ENCODE results near the gene ZDHHC22. TPM values are rescaled to one million over a fixed set of nuclear protein-coding genes. Genes with fewer than 3 reads are reported as not detected.
"Not testable (repeated sequence)": the region's sequence is repeated elsewhere in the genome, so short reads cannot be mapped to it uniquely, and the experiment has no call there.

Gene ZDHHC22
- total and polyA plus RNA-seq, 2 experiments from 2014 or later = 17.6 to 32.1 TPM

DNA sequence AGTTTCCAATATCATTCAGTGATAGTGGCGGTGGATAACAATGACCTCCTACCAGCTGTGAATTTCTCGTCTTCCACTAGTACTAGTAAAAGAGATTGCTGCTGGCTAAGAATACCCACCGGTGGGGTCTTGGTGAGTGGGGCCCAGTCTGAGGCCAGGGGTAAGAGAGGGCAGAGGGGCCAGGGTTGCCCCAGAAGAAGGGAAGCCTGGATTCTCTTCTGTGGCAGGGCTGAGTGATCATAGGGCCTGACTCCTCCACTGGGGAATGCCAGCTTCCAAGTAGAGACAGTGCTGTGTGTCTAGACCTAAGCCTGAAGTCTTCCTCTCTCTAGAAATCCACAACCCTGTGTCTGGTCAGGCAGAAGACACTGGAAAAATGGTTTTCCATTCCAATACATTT is 34.3 kb upstream of the ZDHHC22 start:
- Mint-ChIP-seq H3K4me3 (no peak overlapping the region), H3K9me3 (peaks cover 4% of the 10 kb centered on the region), H3K36me3 (ENCODE audit: low read depth) (no peaks in the 10 kb centered on the region), H3K27ac (no peak overlapping the region), H3K27me3 (ENCODE audit: insufficient read depth, low read depth, poor library complexity) (peaks cover 6% of the 10 kb centered on the region), H3K4me1 (peaks cover 3% of the 10 kb centered on the region; the same call in 1 of the 3 replicates)
- H4K20me1 ChIP-seq (replicated peaks; ENCODE audit: insufficient read depth) = no peaks in the 10 kb centered on the region
- H3K27me3 ChIP-seq (ENCODE audit: insufficient read depth) = no peaks in the 10 kb centered on the region
- no peaks in the 10 kb centered on the region for H3K79me2 ChIP-seq (replicated peaks; ENCODE audit: insufficient read depth)
- H3K4me3 ChIP-seq = no peak overlapping the region
- DNase-seq (ENCODE audit: low spot score) = no peak
- H3K27ac ChIP-seq (ENCODE audit: low read depth) = no peak overlapping the region
- no peak for ATAC-seq
- no peaks in the 10 kb centered on the region for H3K9me2 ChIP-seq (ENCODE audit: insufficient read depth)
- H3K36me3 ChIP-seq (ENCODE audit: insufficient read depth) = no peaks in the 10 kb centered on the region
- H3K4me2 ChIP-seq = no peak overlapping the region
- TF ChIP-seq, protein P1, sequence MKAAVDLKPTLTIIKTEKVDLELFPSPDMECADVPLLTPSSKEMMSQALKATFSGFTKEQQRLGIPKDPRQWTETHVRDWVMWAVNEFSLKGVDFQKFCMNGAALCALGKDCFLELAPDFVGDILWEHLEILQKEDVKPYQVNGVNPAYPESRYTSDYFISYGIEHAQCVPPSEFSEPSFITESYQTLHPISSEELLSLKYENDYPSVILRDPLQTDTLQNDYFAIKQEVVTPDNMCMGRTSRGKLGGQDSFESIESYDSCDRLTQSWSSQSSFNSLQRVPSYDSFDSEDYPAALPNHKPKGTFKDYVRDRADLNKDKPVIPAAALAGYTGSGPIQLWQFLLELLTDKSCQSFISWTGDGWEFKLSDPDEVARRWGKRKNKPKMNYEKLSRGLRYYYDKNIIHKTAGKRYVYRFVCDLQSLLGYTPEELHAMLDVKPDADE (IDR thresholded peaks at IDR 0.05) = no peak
- no peak for TF ChIP-seq EZH2phosphoT487 (IDR thresholded peaks at IDR 0.05; ENCODE audit: unreplicated experiment)
- no peak for TF ChIP-seq POLR2AphosphoS5 (IDR thresholded peaks at IDR 0.05; ENCODE audit: low read depth)
- TF ChIP-seq STAT1 (IDR thresholded peaks at IDR 0.05; ENCODE audit: unreplicated experiment) = no peak
- no peak for TF ChIP-seq NANOG (IDR thresholded peaks at IDR 0.05; ENCODE audit: borderline replicate concordance)
- TF ChIP-seq, protein P2, sequence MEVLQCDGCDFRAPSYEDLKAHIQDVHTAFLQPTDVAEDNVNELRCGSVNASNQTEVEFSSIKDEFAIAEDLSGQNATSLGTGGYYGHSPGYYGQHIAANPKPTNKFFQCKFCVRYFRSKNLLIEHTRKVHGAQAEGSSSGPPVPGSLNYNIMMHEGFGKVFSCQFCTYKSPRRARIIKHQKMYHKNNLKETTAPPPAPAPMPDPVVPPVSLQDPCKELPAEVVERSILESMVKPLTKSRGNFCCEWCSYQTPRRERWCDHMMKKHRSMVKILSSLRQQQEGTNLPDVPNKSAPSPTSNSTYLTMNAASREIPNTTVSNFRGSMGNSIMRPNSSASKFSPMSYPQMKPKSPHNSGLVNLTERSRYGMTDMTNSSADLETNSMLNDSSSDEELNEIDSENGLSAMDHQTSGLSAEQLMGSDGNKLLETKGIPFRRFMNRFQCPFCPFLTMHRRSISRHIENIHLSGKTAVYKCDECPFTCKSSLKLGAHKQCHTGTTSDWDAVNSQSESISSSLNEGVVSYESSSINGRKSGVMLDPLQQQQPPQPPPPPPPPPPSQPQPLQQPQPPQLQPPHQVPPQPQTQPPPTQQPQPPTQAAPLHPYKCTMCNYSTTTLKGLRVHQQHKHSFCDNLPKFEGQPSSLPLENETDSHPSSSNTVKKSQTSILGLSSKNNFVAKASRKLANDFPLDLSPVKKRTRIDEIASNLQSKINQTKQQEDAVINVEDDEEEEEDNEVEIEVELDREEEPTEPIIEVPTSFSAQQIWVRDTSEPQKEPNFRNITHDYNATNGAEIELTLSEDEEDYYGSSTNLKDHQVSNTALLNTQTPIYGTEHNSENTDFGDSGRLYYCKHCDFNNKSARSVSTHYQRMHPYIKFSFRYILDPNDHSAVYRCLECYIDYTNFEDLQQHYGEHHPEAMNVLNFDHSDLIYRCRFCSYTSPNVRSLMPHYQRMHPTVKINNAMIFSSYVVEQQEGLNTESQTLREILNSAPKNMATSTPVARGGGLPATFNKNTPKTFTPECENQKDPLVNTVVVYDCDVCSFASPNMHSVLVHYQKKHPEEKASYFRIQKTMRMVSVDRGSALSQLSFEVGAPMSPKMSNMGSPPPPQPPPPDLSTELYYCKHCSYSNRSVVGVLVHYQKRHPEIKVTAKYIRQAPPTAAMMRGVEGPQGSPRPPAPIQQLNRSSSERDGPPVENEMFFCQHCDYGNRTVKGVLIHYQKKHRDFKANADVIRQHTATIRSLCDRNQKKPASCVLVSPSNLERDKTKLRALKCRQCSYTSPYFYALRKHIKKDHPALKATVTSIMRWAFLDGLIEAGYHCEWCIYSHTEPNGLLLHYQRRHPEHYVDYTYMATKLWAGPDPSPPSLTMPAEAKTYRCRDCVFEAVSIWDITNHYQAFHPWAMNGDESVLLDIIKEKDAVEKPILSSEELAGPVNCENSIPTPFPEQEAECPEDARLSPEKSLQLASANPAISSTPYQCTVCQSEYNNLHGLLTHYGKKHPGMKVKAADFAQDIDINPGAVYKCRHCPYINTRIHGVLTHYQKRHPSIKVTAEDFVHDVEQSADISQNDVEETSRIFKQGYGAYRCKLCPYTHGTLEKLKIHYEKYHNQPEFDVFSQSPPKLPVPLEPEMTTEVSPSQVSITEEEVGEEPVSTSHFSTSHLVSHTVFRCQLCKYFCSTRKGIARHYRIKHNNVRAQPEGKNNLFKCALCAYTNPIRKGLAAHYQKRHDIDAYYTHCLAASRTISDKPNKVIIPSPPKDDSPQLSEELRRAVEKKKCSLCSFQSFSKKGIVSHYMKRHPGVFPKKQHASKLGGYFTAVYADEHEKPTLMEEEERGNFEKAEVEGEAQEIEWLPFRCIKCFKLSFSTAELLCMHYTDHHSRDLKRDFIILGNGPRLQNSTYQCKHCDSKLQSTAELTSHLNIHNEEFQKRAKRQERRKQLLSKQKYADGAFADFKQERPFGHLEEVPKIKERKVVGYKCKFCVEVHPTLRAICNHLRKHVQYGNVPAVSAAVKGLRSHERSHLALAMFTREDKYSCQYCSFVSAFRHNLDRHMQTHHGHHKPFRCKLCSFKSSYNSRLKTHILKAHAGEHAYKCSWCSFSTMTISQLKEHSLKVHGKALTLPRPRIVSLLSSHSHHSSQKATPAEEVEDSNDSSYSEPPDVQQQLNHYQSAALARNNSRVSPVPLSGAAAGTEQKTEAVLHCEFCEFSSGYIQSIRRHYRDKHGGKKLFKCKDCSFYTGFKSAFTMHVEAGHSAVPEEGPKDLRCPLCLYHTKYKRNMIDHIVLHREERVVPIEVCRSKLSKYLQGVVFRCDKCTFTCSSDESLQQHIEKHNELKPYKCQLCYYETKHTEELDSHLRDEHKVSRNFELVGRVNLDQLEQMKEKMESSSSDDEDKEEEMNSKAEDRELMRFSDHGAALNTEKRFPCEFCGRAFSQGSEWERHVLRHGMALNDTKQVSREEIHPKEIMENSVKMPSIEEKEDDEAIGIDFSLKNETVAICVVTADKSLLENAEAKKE (CRISPR knock-in tag; IDR thresholded peaks at IDR 0.05) = no peak
- TF ChIP-seq EZH2 (IDR thresholded peaks at IDR 0.05; ENCODE audit: low read depth, unreplicated experiment) = no peak
- TF ChIP-seq, protein P3, sequence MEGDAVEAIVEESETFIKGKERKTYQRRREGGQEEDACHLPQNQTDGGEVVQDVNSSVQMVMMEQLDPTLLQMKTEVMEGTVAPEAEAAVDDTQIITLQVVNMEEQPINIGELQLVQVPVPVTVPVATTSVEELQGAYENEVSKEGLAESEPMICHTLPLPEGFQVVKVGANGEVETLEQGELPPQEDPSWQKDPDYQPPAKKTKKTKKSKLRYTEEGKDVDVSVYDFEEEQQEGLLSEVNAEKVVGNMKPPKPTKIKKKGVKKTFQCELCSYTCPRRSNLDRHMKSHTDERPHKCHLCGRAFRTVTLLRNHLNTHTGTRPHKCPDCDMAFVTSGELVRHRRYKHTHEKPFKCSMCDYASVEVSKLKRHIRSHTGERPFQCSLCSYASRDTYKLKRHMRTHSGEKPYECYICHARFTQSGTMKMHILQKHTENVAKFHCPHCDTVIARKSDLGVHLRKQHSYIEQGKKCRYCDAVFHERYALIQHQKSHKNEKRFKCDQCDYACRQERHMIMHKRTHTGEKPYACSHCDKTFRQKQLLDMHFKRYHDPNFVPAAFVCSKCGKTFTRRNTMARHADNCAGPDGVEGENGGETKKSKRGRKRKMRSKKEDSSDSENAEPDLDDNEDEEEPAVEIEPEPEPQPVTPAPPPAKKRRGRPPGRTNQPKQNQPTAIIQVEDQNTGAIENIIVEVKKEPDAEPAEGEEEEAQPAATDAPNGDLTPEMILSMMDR (conservative IDR thresholded peaks at IDR 0.05; ENCODE audit: low read depth in 2 of 2) = no peak
- no peak for TF ChIP-seq CREB1 (CRISPR knock-in tag; IDR thresholded peaks at IDR 0.05; ENCODE audit: low read depth)
- no peak for TF ChIP-seq ZNF331 (CRISPR knock-in tag; IDR thresholded peaks at IDR 0.05; ENCODE audit: low read depth)
- peaks cover 4% of the 10 kb centered on the region; the same call in 1 of the 2 replicates for H3K4me1 ChIP-seq (ENCODE audit: insufficient read depth)
- H2AFZ ChIP-seq = no peak overlapping the region
- no peaks in the 10 kb centered on the region for H3F3A ChIP-seq (replicated peaks; ENCODE audit: low read depth)

DNA sequence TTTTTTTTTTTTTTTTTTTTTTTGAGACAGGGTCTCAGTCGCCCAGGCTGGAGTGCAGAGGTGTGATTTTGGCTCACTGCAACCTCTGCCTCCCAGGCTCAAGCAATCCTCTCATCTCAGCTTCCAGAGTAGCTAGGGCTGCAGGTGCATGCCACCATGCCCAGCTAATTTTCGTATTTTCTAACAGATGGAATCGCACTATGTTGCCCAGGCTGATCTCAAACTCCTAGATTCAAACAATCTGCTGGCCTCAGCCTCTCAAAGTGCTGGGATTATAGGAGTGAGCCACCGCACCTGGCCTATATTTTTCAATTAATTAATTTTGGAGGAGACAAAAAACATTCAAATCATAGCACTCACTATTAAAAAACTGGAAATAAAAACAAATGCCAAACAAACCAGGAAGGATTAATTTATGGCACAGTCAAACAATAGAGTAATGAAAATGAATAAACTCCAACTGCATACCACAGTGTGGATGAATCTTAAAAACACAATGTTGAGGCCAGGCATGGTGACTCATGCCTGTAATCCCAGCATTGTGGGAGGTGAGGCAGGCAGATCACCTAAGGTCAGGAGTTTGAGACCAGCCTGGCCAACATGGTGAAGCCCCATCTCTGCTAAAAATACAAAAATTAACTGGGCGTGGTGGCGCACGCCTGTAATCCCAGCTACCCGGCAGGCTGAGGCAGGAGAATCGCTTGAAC is 32.5 kb upstream of the ZDHHC22 start:
- H3K27me3 ChIP-seq (ENCODE audit: insufficient read depth); H3K4me3 ChIP-seq; H3K4me2 ChIP-seq; H3K36me3 Mint-ChIP-seq (ENCODE audit: low read depth); DNase-seq (ENCODE audit: low spot score); H3K27me3 Mint-ChIP-seq (ENCODE audit: insufficient read depth, low read depth, poor library complexity); H3K27ac ChIP-seq (ENCODE audit: low read depth); ATAC-seq; H3K4me1 ChIP-seq (ENCODE audit: insufficient read depth); H3K79me2 ChIP-seq (replicated peaks; ENCODE audit: insufficient read depth); H3F3A ChIP-seq (replicated peaks; ENCODE audit: low read depth); H3K36me3 ChIP-seq (ENCODE audit: insufficient read depth); H3K9me2 ChIP-seq (ENCODE audit: insufficient read depth); H2AFZ ChIP-seq; H3K4me1 Mint-ChIP-seq; H4K20me1 ChIP-seq (replicated peaks; ENCODE audit: insufficient read depth); H3K27ac Mint-ChIP-seq; H3K4me3 Mint-ChIP-seq: not testable (repeated sequence)
- H3K9me3 Mint-ChIP-seq = peaks cover 17% of the 10 kb centered on the region
